IPS-18c (cell line): ENCODE measurements around the gene SLC9B1.
"Not testable (repeated sequence)": the region's sequence is repeated elsewhere in the genome, so short reads cannot be mapped to it uniquely, and the experiment has no call there.

Experiments
- H3K4me3 ChIP-seq: 2 replicates; pipeline ENCODE4 v1.7.0; 2013; ENCODE audit warnings: low read depth, mild to moderate bottlenecking, low read length, moderate library complexity; ENCODE audit not compliant: insufficient read depth
- H3K9me3 ChIP-seq: one replicate; pipeline ENCODE4 v1.6.1; 2013; ENCODE audit warnings: mild to moderate bottlenecking, low read length, moderate library complexity; ENCODE audit not compliant: control insufficient read depth, insufficient read depth

Gene SLC9B1

DNA sequence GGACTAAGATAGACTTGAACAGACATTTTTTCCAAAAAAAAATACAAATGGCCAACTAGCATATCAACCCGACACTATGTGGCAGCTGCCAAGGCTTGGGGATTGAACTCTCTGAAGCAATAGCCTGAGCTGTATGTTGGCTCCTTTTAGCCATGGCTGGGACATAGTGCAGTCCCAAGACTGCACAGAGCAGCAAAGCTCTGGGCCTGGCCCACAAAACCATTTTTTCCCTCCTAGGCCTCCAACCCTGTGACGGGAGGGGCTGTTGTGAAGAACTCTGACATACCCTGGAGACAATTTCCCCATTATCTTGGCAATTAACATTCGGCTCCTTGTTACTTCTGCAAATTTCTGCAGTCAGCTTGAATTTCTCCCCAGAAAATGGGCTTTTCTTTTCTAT, 100.6 kb downstream of the SLC9B1 start:
- Histone ChIP-seq H3K9me3 (peaks cover 2% of the 10 kb centered on the region), H3K4me3 (no peak overlapping the region)

DNA sequence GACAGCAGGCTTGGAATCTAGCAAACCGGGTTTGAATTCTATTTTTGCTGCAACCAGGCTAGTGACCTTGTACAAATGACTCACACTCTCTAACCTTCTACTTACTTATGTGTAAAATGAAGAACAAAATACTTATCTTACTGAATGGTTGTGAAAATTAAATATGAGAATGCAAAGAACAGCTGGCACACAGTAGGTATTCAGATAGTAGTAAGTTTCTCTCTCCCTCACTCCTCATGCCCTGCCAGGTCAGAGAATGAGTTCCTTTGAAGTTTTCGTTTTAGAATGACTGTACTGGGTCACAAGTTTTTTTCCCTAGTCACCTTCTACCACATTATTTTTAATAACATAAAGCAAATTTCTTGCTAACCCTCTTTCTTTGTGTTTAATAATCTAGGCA, 117.7 kb downstream of the SLC9B1 start:
- Histone ChIP-seq H3K9me3 (no peaks in the 10 kb centered on the region), H3K4me3 (no peak overlapping the region)

DNA sequence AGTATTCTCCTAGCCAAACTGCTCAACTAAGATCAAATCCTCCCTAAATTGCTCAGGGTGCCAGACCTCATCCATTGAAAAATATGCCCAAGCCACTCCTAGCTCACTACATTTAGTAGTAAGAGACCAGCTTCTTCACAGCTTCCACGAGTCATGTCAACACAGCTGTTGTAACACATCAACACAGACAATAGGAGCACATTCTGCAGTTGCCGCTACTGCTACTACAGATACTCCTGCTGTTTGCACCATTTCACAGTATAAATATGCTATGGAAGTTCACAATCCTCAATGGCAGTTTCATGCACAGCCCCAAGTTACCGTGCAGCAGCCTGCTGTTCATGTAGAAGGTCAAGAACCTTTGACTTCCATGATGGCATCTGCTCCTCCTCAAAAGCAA, 121.9 kb downstream of the SLC9B1 start:
- H3K9me3 ChIP-seq, H3K4me3 ChIP-seq: not testable (repeated sequence)

- H3K9me3 ChIP-seq, H3K4me3 ChIP-seq: not testable (repeated sequence)
These were observed 123.0 kb downstream of the SLC9B1 start for GRCh38 chr4:102896547-102896946.

- not testable (repeated sequence) for H3K9me3 ChIP-seq, H3K4me3 ChIP-seq
These were observed 129.6 kb downstream of the SLC9B1 start for GRCh38 chr4:102889866-102890265.

DNA sequence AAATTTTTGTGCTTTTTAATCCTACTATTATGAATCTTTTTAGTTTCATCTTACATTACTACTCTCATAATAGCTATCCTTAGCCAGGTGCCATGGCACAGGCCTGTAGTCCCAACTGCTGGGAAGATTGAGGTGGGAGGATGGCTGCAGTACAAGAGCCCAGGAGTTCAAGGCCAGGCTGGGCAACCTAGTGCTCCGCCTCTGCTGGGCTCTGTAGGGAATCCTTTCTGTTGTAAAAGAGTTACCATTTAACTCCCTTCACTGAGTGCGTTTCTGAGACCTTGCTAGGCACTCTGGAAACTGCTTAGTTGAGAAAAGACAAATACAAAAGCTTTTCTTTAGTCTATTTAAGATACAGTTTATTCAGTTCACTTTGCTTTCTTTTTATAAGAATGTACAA, 130.9 kb downstream of the SLC9B1 start:
- not testable (repeated sequence) for H3K4me3 ChIP-seq, H3K9me3 ChIP-seq

GRCh38 chr4:102883278-102883677, 136.2 kb downstream of the SLC9B1 start:
- Histone ChIP-seq H3K4me3 (no peak overlapping the region), H3K9me3 (no peaks in the 10 kb centered on the region)

- Histone ChIP-seq H3K4me3 (no peak overlapping the region), H3K9me3 (peaks cover 7% of the 10 kb centered on the region)
These were observed 138.2 kb downstream of the SLC9B1 start for GRCh38 chr4:102881343-102881742.

- Histone ChIP-seq H3K4me3 (no peak overlapping the region), H3K9me3 (peaks cover 7% of the 10 kb centered on the region)
These were observed 140.6 kb downstream of the SLC9B1 start for GRCh38 chr4:102878901-102879300.

DNA sequence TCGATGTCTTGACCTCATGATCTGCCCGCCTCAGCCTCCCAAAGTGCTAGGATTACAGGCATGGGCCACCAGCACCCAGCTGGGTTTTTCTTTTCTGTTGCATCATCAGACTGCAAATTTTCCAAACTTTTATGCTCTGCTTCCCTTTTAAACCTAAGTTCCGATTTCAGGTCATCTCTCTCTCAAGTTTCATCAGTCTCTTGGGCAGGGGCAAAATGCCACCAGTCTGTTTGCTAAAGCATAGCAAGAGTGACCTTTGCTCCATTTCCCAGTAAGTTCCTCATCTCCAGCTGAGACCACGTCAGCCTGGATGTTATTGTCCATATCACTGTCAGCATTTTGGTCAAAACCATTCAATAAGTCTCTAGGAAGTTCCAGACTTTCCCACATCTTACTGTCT, 141.2 kb downstream of the SLC9B1 start:
- not testable (repeated sequence) for H3K9me3 ChIP-seq, H3K4me3 ChIP-seq

- H3K9me3 ChIP-seq, result not testable (repeated sequence)
These were observed 141.9 kb downstream of the SLC9B1 start for GRCh38 chr4:102877477-102878106.

DNA sequence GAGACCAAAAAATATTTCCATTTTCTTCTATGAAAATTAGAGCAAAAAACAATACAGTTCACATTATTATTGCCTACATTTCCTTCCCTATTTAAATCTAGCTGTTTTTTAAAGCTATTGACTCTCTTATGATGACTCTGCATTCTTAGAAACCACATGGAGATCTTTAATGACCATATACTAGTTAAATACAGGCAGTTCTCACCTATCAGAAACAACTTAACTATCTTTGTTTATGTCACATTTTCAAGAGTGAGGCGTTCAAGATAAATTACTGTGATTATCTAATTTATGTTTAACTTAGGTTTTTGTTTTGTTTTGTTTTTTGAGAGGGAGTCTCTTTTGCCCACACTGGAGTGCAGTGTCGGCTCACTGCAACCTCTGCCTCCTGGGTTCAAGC, 147.7 kb downstream of the SLC9B1 start:
- Histone ChIP-seq H3K9me3 (no peaks in the 10 kb centered on the region), H3K4me3 (no peak overlapping the region)

More at GRCh38 chr4:102877477-102878106, 141.9 kb downstream of the SLC9B1 start:
- H3K4me3 ChIP-seq, result not testable (repeated sequence)

DNA sequence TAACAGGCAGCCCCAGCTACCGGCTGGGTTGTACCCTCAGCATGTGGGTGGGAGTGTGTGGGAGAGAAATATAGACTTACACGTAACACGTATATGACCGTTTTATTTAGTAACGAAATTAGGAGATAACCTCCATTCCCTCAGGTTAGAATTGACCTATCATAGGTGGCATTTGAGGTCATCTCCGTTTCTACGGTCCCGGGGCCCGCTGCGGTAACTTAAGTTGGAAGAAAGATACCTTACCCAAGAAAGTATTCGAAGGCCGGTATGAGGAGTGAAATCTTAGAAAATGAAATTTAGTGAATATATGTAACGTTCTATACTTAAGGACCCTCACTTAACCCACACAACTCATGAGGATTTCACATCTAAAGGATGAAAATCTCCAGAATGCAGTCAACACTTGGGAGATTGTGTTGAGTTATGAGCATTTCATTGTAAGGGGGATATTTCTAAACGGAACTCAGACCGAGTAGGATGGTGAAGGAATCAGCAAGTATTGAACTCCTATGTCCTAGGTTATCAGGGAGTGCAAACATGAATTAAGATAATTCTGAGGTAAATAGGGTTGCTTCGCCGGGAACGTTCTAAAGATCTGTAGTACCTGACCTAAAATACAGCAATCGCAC, 149.8 kb downstream of the SLC9B1 start:
- H3K4me3 ChIP-seq, result peak overlapping the region; percentile 88
- no peaks in the 10 kb centered on the region for H3K9me3 ChIP-seq

DNA sequence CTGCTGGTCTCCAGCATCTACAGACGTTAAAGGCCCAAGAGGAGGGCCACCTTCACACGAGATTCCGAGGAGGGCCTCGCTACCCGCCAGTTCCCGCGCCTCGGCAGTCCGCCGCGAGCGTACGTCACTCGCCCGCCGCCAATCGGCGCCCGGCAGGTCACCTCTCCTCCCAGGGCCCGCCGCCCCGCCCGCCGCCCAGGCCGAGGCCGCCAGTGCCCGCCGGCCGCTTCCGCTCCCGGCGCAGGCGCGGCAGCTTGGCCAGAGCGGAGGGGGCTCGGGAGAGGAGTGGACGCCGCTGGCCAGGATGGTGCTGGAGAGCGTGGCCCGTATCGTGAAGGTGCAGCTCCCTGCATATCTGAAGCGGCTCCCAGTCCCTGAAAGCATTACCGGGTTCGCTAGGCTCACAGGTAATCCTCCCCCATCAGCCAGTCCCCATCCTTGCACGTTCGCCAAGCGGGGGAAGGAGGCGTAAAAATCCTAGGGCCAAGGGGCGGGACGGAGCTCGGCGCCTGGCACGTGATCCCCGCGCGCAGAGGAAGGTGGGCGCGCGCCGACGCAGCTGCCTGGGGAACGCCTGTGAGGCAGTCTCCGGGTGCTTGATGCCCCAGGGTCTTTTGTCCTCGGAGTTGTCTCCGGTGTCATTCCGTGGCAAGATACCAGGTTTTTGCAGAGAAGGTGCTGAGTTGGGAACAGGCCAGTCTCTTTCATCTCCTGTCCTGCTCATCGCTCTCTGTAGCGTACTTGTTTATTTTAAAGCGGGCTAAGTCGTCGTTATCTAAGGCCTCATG, 150.5 kb downstream of the SLC9B1 start, which contains the start of gene CISD2:
Gene CISD2 (plus strand): TSS at position 212 of the 788 bp plus-strand sequence. CDS start 93 bp downstream, at position 305.
- H3K9me3 ChIP-seq, result no peaks in the 10 kb centered on the region
- peak within 1 kb of the TSS; percentile 88 for H3K4me3 ChIP-seq

DNA sequence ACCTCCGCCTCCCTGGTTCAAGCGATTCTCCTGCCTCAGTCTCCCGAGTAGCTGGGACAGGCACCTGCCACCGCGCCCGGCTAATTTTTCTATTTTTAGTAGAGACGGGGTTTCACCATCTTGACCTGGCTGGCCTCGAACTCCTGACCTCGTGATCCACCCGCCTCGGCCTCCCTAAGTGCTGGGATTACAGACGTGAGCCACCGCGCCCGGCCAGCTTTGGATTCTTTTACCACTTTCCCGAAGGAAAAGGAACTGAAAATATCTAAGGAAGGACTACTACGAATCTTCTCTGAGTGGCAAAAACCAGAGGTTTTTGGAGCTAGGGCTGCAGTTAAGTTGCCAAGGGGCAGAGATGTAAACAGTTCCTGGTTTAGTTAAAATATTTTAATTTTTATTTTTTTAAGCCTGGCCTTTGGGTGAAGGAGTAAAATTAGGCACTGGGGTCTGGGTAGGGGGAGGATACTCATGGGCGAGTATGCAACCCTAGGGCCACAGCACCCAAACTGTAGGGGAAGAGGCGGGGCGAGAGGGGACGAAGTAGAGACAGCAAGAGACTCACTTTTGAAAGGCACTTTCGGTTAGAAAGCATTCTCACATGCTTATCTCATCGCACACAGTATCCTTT, 151.2 kb downstream of the SLC9B1 start:
- Histone ChIP-seq H3K9me3 (no peaks in the 10 kb centered on the region), H3K4me3 (peak overlapping the region; percentile 88)

DNA sequence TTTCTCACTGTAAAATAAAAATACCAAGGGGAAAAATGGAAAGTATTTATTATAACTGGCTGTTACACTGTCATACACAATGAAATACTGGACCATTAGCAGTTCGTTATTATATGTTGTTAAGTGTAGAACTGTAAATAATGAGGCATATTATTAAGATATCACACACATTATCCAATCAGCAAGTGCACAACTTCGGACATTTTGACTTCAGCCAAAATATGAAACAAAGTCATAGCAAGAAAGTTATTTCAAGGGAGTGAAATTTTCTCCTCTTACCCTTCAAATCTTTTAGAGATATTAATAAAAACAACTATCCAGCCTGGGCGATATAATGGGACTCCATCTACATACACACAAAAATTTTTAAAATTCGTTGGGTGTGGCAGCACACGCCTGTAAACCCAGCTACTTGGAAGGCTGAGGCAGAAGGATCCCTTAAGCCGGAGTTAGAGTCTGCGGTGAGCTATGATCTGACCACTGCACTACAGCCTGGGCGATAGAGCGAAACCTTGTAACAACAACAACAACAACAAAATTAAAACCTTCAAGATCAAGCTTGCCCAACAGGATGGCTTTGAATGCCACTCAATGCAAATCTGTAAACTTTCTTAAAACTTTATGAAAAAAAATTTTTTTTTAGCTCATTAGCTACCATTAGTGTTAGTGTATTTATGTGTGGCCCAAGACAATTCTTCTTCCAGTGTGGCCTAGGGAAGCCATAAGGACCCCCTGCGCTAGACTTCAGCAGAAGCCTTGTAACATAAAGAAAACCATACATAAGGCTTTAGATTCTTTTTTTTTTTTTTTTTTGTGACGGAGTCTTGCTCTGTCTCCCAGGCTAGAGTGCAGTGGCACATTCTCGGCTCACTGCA, 152.0 kb downstream of the SLC9B1 start:
- H3K9me3 ChIP-seq, result no peaks in the 10 kb centered on the region
- H3K4me3 ChIP-seq, result peak overlapping the region; percentile 88

DNA sequence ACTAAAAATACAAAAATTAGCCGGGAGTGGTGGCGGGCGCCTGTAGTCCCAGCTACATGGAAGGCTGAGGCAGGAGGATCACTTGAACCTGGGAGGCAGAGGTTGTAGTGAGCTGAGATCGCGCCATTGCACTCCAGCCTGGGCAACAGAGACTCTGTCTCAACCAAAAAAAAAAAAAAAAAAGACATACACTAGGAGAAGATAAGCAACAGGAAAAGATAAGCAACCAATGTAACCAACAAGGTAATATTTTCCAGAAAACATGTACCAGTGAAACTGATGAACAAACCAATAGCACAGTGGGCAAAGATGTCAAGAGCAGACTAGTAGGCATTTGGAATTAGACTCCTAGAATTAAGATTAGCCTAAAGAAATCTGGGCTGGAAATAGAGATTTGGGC, 154.2 kb downstream of the SLC9B1 start:
- not testable (repeated sequence) for H3K4me3 ChIP-seq, H3K9me3 ChIP-seq
